Natural killer cell (primary cell): ENCODE measurements around the gene OGFOD1. TPM values are rescaled to one million over a fixed set of nuclear protein-coding genes. Genes with fewer than 3 reads are reported as not detected.

ENCODE experiments used
- ATAC-seq, 3 donors: fragments of 150-1000 bp in 2 of 3; fragments of 200-7000 bp in 1 of 3; cut with Tn5 transposase; 1 replicate in 1 of 3; 2 replicates in 2 of 3; pipeline ENCODE4 v1.10.0; 2021; ENCODE audit warnings: mild to moderate bottlenecking in 2 of 3, moderate library complexity in 2 of 3
- DNase-seq, 2 donors: peaks; one replicate each; pipeline versions ENCODE4 v3.0.0 to v3.0.0-alpha.2; 2013 to 2021; ENCODE audit warnings: mixed read lengths in 1 of 2
- H3K27ac ChIP-seq: one replicate; pipeline ENCODE4 v1.5.1; 2013; ENCODE audit warnings: mild to moderate bottlenecking, low read length
- H3K27me3 ChIP-seq: one replicate; pipeline ENCODE4 v1.6.1; 2013; ENCODE audit warnings: low read length; ENCODE audit not compliant: control insufficient read depth, insufficient read depth
- H3K36me3 ChIP-seq: one replicate; pipeline ENCODE4 v1.6.1; 2013; ENCODE audit warnings: low read length; ENCODE audit not compliant: control insufficient read depth, insufficient read depth
- H3K4me1 ChIP-seq: one replicate; pipeline ENCODE4 v1.6.1; 2013; ENCODE audit warnings: low read length; ENCODE audit not compliant: control insufficient read depth, insufficient read depth
- H3K4me3 ChIP-seq: one replicate; pipeline ENCODE4 v1.5.1; 2013; ENCODE audit warnings: low read length
- H3K9me3 ChIP-seq: one replicate; pipeline ENCODE4 v1.6.1; 2013; ENCODE audit warnings: low read length; ENCODE audit not compliant: control insufficient read depth, insufficient read depth
- H3K27ac Mint-ChIP-seq, 2 donors: one replicate each; pipeline ENCODE4 v1.8.0; 2022; ENCODE audit warnings: mild to moderate bottlenecking in 2 of 2, mixed read lengths in 2 of 2, moderate library complexity in 1 of 2
- H3K27me3 Mint-ChIP-seq, 2 donors: one replicate each; pipeline ENCODE4 v1.8.0; 2022; ENCODE audit warnings: low read depth in 2 of 2, mixed read lengths in 2 of 2
- H3K36me3 Mint-ChIP-seq: one replicate; pipeline ENCODE4 v1.8.0; 2022; ENCODE audit warnings: mixed read lengths
- H3K4me1 Mint-ChIP-seq, 2 donors: one replicate each; pipeline ENCODE4 v1.8.0; 2022; ENCODE audit warnings: mixed read lengths in 2 of 2
- H3K4me3 Mint-ChIP-seq: one replicate; pipeline ENCODE4 v1.8.0; 2022; ENCODE audit warnings: mild to moderate bottlenecking, moderate library complexity, mixed read lengths
- H3K9me3 Mint-ChIP-seq, 2 donors: one replicate each; pipeline ENCODE4 v1.8.0; 2022; ENCODE audit warnings: mixed read lengths in 2 of 2
- WGBS: methylation state at CpG from one replicate; pipeline ENCODE4 v1.1.7; 2013; ENCODE audit warnings: missing lambda C conversion rate; ENCODE audit not compliant: insufficient coverage; 5-methylcytosine and 5-hydroxymethylcytosine counted together
- intact Hi-C: fragments of 100-400 bp; cut with micrococcal nuclease; formaldehyde crosslinking; loops from one replicate; pipeline ENCODE4 v1.14.2; 2022
- total RNA-seq, 4 donors: library from RNA; stranded (reverse); fragments of 120-200 nt in 1 of 4; gene quantifications; one replicate each; pipeline versions ENCODE4 v1.2.3 to v1.2.4, GENCODE V29; 2013 to 2022
- TF ChIP-seq, protein P1 (sequence below): fragments of 200-600 bp; IDR thresholded peaks from one replicate; pipeline ENCODE4 v1.8.0; 2022; ENCODE audit warnings: antibody characterized with exemption

The OGFOD1 gene
- total RNA-seq, 3 donors from 2014 or later (not counting 1 experiment from before 2014, with no cell fraction given), result 12.7 to 20.6 (median 13.1) TPM

DNA sequence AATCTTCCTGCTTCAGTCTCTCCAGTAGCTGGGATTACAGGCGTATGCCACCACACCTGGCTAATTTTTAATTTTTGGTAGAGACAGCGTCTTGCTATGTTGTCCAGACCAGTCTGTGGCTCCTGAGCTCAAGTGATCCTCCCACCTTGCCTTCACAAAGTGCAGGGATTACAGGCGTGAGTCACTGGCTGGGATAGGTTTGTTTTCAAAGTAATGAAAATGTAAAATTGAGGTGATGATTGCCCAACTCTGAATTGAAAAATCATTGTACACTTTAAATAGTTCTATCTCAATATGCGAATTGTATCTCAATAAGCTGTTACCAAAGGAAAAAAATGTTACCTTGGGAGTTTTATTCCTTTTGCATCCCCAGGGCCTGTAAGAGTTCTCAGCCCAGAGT is 24.8 kb upstream of the OGFOD1 start:
- Histone ChIP-seq H3K27me3 (no peaks in the 10 kb centered on the region), H3K4me1 (peaks cover 14% of the 10 kb centered on the region), H3K27ac (no peak overlapping the region), H3K36me3 (peaks cover 6% of the 10 kb centered on the region), H3K4me3 (no peak overlapping the region), H3K9me3 (no peaks in the 10 kb centered on the region)
- H3K36me3 Mint-ChIP-seq, result no peaks in the 10 kb centered on the region
- peaks cover 28 to 30% of the 10 kb centered on the region in 2 donors for H3K4me1 Mint-ChIP-seq
- DNase-seq (peak in 1 of 2 donors; percentile 10), ATAC-seq (no peak)
- 100% methylated on average over 2 of the region's 4 CpGs for WGBS
- peak overlapping the region; percentile 71 to 76 for H3K27ac Mint-ChIP-seq
- TF ChIP-seq, protein P1, sequence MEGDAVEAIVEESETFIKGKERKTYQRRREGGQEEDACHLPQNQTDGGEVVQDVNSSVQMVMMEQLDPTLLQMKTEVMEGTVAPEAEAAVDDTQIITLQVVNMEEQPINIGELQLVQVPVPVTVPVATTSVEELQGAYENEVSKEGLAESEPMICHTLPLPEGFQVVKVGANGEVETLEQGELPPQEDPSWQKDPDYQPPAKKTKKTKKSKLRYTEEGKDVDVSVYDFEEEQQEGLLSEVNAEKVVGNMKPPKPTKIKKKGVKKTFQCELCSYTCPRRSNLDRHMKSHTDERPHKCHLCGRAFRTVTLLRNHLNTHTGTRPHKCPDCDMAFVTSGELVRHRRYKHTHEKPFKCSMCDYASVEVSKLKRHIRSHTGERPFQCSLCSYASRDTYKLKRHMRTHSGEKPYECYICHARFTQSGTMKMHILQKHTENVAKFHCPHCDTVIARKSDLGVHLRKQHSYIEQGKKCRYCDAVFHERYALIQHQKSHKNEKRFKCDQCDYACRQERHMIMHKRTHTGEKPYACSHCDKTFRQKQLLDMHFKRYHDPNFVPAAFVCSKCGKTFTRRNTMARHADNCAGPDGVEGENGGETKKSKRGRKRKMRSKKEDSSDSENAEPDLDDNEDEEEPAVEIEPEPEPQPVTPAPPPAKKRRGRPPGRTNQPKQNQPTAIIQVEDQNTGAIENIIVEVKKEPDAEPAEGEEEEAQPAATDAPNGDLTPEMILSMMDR, result no peak
- H3K9me3 Mint-ChIP-seq, result no peaks in the 10 kb centered on the region
- intact Hi-C loops, result no loop called here
- peak overlapping the region; percentile 88 for H3K4me3 Mint-ChIP-seq
- no peaks in the 10 kb centered on the region for H3K27me3 Mint-ChIP-seq

GRCh38 chr16:56428091-56428490 is 23.3 kb upstream of the OGFOD1 start:
- Mint-ChIP-seq H3K27me3 (no peaks in the 10 kb centered on the region), H3K4me1 (peaks cover 15 to 19% of the 10 kb centered on the region in 2 donors), H3K4me3 (no peak overlapping the region), H3K27ac (peak overlapping the region in 1 of 2 donors; percentile 26), H3K9me3 (no peaks in the 10 kb centered on the region), H3K36me3 (no peaks in the 10 kb centered on the region)
- no peaks in the 10 kb centered on the region for H3K9me3 ChIP-seq
- WGBS, result 67% methylated on average over 1 of the region's 1 CpG
- no peak overlapping the region for H3K4me3 ChIP-seq
- peaks cover 18% of the 10 kb centered on the region for H3K36me3 ChIP-seq
- TF ChIP-seq, protein P1, result no peak
- no peaks in the 10 kb centered on the region for H3K27me3 ChIP-seq
- DNase-seq (no peak), ATAC-seq (no peak)
- peaks cover 10% of the 10 kb centered on the region for H3K4me1 ChIP-seq
- intact Hi-C loops, result no loop called here
- no peak overlapping the region for H3K27ac ChIP-seq

GRCh38 chr16:56436258-56436657 is 15.1 kb upstream of the OGFOD1 start:
- DNase-seq (no peak), ATAC-seq (no peak)
- Histone ChIP-seq H3K4me3 (no peak overlapping the region), H3K36me3 (peaks cover 72% of the 10 kb centered on the region), H3K4me1 (no peaks in the 10 kb centered on the region), H3K27me3 (no peaks in the 10 kb centered on the region), H3K27ac (no peak overlapping the region), H3K9me3 (no peaks in the 10 kb centered on the region)
- intact Hi-C loops, result no loop called here
- TF ChIP-seq, protein P1, result no peak
- Mint-ChIP-seq H3K27me3 (no peaks in the 10 kb centered on the region), H3K36me3 (no peaks in the 10 kb centered on the region), H3K4me1 (peaks cover 0 to 9% of the 10 kb centered on the region in 2 donors), H3K27ac (no peak overlapping the region), H3K9me3 (no peaks in the 10 kb centered on the region), H3K4me3 (no peak overlapping the region)

DNA sequence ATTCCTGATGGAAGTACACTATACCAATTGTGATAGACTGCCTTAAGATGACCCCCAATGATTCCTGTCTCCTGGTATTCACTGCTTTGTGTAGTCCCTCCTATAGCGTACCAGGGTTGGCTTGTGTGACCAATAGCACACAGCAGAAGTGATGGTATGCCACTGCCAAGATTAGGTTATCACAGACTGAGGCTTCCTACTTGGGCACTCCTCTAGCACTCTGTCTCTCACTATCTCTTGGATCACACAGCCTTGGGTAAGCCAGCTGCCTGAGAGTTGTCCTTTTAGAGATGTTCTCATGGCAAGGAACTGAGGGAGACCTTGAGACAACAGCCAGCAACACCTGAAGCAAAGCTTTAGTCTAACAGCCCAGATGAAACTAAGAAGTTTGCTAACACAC is 13.3 kb upstream of the OGFOD1 start:
- no peaks in the 10 kb centered on the region for H3K4me1 ChIP-seq
- TF ChIP-seq, protein P1, result no peak
- H3K36me3 ChIP-seq, result peaks cover 69% of the 10 kb centered on the region
- H3K27me3 ChIP-seq, result no peaks in the 10 kb centered on the region
- Mint-ChIP-seq H3K9me3 (no peaks in the 10 kb centered on the region), H3K27ac (no peak overlapping the region), H3K4me1 (peaks cover 8 to 15% of the 10 kb centered on the region in 2 donors), H3K4me3 (no peak overlapping the region), H3K27me3 (no peaks in the 10 kb centered on the region), H3K36me3 (peaks cover 9% of the 10 kb centered on the region)
- DNase-seq (no peak), ATAC-seq (no peak)
- H3K4me3 ChIP-seq, result no peak overlapping the region
- no peaks in the 10 kb centered on the region for H3K9me3 ChIP-seq
- intact Hi-C loops, result no loop called here
- no peak overlapping the region for H3K27ac ChIP-seq
- 94% methylated on average over 1 of the region's 1 CpG for WGBS
